IMR-90 (cell line): ENCODE measurements around the gene SNCA. TPM values are rescaled to one million over a fixed set of nuclear protein-coding genes. Genes with fewer than 3 reads are reported as not detected.

Experiments
- ATAC-seq: fragments of 200-7000 bp; cut with Tn5 transposase; 2 replicates; pipeline ENCODE4 v1.9.1; 2020; ENCODE audit warnings: low read depth, mild to moderate bottlenecking, moderate library complexity
- BruUV-seq: library from RNA; stranded (reverse); fragments of 400-500 nt; replicated peaks from 2 replicates; lab custom pipeline; 2021; lab: Mats Ljungman, UMichigan
- CTCF ChIA-PET: fragments of 300-600 bp; formaldehyde crosslinking; extraction: SDS; loops from one replicate; lab custom pipeline; 2021; ENCODE audit warnings: antibody characterized with exemption; lab: Yijun Ruan, JAX
- POLR2A ChIA-PET: fragments of 300-600 bp; sonication (Branson Sonifier 250); formaldehyde crosslinking; loops from one replicate; lab custom pipeline; 2022; ENCODE audit warnings: antibody characterized with exemption; ENCODE audit not compliant: unreplicated experiment; lab: Charles Lee
- DNase-seq: peaks from one replicate; pipeline ENCODE4 v3.0.0; 2013
- H2AFZ ChIP-seq: replicated peaks from 2 replicates; pipeline ENCODE3; 2013; ENCODE audit warnings: low read length, mild to moderate bottlenecking; ENCODE audit not compliant: poor library complexity
- H2AK5ac ChIP-seq: 2 replicates; pipeline ENCODE4 v1.6.1; 2013; ENCODE audit warnings: low read depth, low read length, inconsistent platforms
- H2AK9ac ChIP-seq: replicated peaks from 2 replicates; pipeline ENCODE3; 2013; ENCODE audit warnings: mild to moderate bottlenecking, low read depth, low read length, moderate library complexity; ENCODE audit not compliant: poor library complexity
- H2BK120ac ChIP-seq: 2 replicates; pipeline ENCODE4 v1.6.1; 2013; ENCODE audit warnings: low read depth, low read length, inconsistent platforms
- H2BK15ac ChIP-seq: 3 replicates; pipeline ENCODE4 v1.6.1; 2013; ENCODE audit warnings: low read depth, low read length, inconsistent platforms
- H2BK20ac ChIP-seq: 2 replicates; pipeline ENCODE4 v1.6.1; 2013; ENCODE audit warnings: low read depth, mild to moderate bottlenecking, inconsistent platforms, low read length, moderate library complexity
- H2BK5ac ChIP-seq: 2 replicates; pipeline ENCODE4 v1.6.1; 2013; ENCODE audit warnings: mild to moderate bottlenecking, low read depth, low read length, inconsistent platforms; ENCODE audit not compliant: poor library complexity, severe bottlenecking
- H3K14ac ChIP-seq: replicated peaks from 2 replicates; pipeline ENCODE4 v1.6.1; 2013; ENCODE audit warnings: low read depth, low read length, inconsistent platforms
- H3K18ac ChIP-seq: 2 replicates; pipeline ENCODE4 v1.6.1; 2013; ENCODE audit warnings: low read depth, low read length, control low read depth
- H3K23ac ChIP-seq: 2 replicates; pipeline ENCODE4 v1.6.1; 2013; ENCODE audit warnings: low read depth, low read length, inconsistent platforms
- H3K27ac ChIP-seq: 2 replicates; pipeline ENCODE4 v1.5.1; 2013; ENCODE audit warnings: mild to moderate bottlenecking, control low read depth, low read length; ENCODE audit not compliant: insufficient read depth
- H3K27me3 ChIP-seq: 2 replicates; pipeline ENCODE4 v1.6.1; 2013; ENCODE audit warnings: low read length; ENCODE audit not compliant: control insufficient read depth, insufficient read depth
- H3K36me3 ChIP-seq: 2 replicates; pipeline ENCODE4 v1.6.1; 2013; ENCODE audit warnings: low read length, mixed read lengths; ENCODE audit not compliant: control insufficient read depth, insufficient read depth
- H3K4ac ChIP-seq: 2 replicates; pipeline ENCODE4 v1.6.1; 2013; ENCODE audit warnings: low read depth, low read length, inconsistent platforms
- H3K4me1 ChIP-seq: 2 replicates; pipeline ENCODE4 v1.6.1; 2013; ENCODE audit warnings: low read length, mixed read lengths; ENCODE audit not compliant: control insufficient read depth, insufficient read depth
- H3K4me2 ChIP-seq: 2 replicates; pipeline ENCODE4 v1.6.1; 2013; ENCODE audit warnings: low read depth, mild to moderate bottlenecking, control low read depth, low read length, moderate library complexity
- H3K4me3 ChIP-seq: 2 replicates; pipeline ENCODE4 v1.5.1; 2013; ENCODE audit warnings: low read depth, mild to moderate bottlenecking, control low read depth, low read length, moderate library complexity; ENCODE audit not compliant: insufficient read depth
- H3K56ac ChIP-seq: 2 replicates; pipeline ENCODE4 v1.6.1; 2013; ENCODE audit warnings: low read length, inconsistent platforms; ENCODE audit not compliant: insufficient read depth; ENCODE audit errors: extremely low read depth
- H3K79me1 ChIP-seq, 2 experiments: 2 replicates each; pipeline ENCODE4 v1.6.1; 2013; ENCODE audit warnings: low read length in 2 of 2, inconsistent platforms in 1 of 2, low read depth in 1 of 2
- H3K9ac ChIP-seq: 2 replicates; pipeline ENCODE4 v1.6.1; 2013; ENCODE audit warnings: low read depth, low read length, control low read depth
- H3K9me1 ChIP-seq: 2 replicates; pipeline ENCODE4 v1.6.1; 2013; ENCODE audit warnings: low read length, inconsistent platforms; ENCODE audit not compliant: insufficient read depth
- H3K9me3 ChIP-seq: 2 replicates; pipeline ENCODE4 v1.6.1; 2013; ENCODE audit warnings: low read length; ENCODE audit not compliant: control insufficient read depth, insufficient read depth
- H4K20me1 ChIP-seq: 2 replicates; pipeline ENCODE4 v1.6.1; 2013; ENCODE audit warnings: low read length, inconsistent platforms; ENCODE audit not compliant: insufficient read depth
- H4K5ac ChIP-seq: 2 replicates; pipeline ENCODE4 v1.6.1; 2013; ENCODE audit warnings: mild to moderate bottlenecking, low read depth, low read length, control low read depth
- H4K8ac ChIP-seq, 2 experiments: 2 replicates each; pipeline ENCODE4 v1.6.1; 2013; ENCODE audit warnings: low read depth in 2 of 2, low read length in 2 of 2, control low read depth in 1 of 2, inconsistent platforms in 1 of 2
- H4K91ac ChIP-seq: 2 replicates; pipeline ENCODE4 v1.6.1; 2013; ENCODE audit warnings: low read depth, low read length, inconsistent platforms; ENCODE audit not compliant: insufficient read depth
- CEBPB ChIP-seq: IDR thresholded peaks from 2 replicates; pipeline ENCODE4 v1.6.1; 2012; ENCODE audit warnings: low read depth, low read length, improper control_type of control experiment
- CHD1 ChIP-seq: IDR thresholded peaks from 2 replicates; pipeline ENCODE4 v1.6.1; 2012; ENCODE audit warnings: low read depth, low read length, improper control_type of control experiment
- CTCF ChIP-seq: conservative IDR thresholded peaks from 2 replicates; pipeline ENCODE4 v1.5.1; 2012; ENCODE audit warnings: mild to moderate bottlenecking, low read depth, low read length, improper control_type of control experiment
- ELK1 ChIP-seq: fragments of 150-350 bp; IDR thresholded peaks from 2 replicates; pipeline ENCODE4 v1.6.1; 2016; ENCODE audit warnings: low read depth, mild to moderate bottlenecking, low read length, moderate library complexity, borderline replicate concordance
- FOS ChIP-seq: fragments of 150-350 bp; IDR thresholded peaks from 2 replicates; pipeline ENCODE4 v1.6.1; 2016; ENCODE audit warnings: low read depth, low read length
- MAFK ChIP-seq: IDR thresholded peaks from 2 replicates; pipeline ENCODE4 v1.6.1; 2012; ENCODE audit warnings: low read depth, low read length, improper control_type of control experiment
- MAZ ChIP-seq: IDR thresholded peaks from 2 replicates; pipeline ENCODE4 v1.6.1; 2012; ENCODE audit warnings: low read depth, mild to moderate bottlenecking, low read length, improper control_type of control experiment, moderate library complexity, borderline replicate concordance
- MXI1 ChIP-seq: IDR thresholded peaks from 2 replicates; pipeline ENCODE4 v1.6.1; 2012; ENCODE audit warnings: low read depth, mild to moderate bottlenecking, low read length, moderate library complexity, borderline replicate concordance
- NFE2L2 ChIP-seq: fragments of 150-350 bp; IDR thresholded peaks from 2 replicates; pipeline ENCODE4 v1.6.1; 2016; ENCODE audit warnings: low read depth, mild to moderate bottlenecking, low read length
- POLR2A ChIP-seq: IDR thresholded peaks from 2 replicates; pipeline ENCODE4 v1.6.1; 2012; ENCODE audit warnings: mild to moderate bottlenecking, low read depth, low read length
- RAD21 ChIP-seq: IDR thresholded peaks from 2 replicates; pipeline ENCODE4 v1.6.1; 2012; ENCODE audit warnings: low read length, improper control_type of control experiment
- RCOR1 ChIP-seq: IDR thresholded peaks from 2 replicates; pipeline ENCODE4 v1.6.1; 2012; ENCODE audit warnings: mild to moderate bottlenecking, low read length, improper control_type of control experiment; ENCODE audit not compliant: insufficient replicate concordance
- RFX5 ChIP-seq: IDR thresholded peaks from 2 replicates; pipeline ENCODE4 v1.8.0; 2012; ENCODE audit warnings: low read depth, mild to moderate bottlenecking, low read length, moderate library complexity
- SMC3 ChIP-seq: fragments of 150-350 bp; IDR thresholded peaks from 2 replicates; pipeline ENCODE4 v1.6.1; 2016; ENCODE audit warnings: low read depth, mild to moderate bottlenecking, antibody characterized with exemption, low read length, moderate library complexity
- WGBS, 2 experiments: methylation state at CpG; one replicate each; pipeline versions ENCODE4 v1.1.5 to v1.1.7; 2013; ENCODE audit warnings: missing lambda C conversion rate in 2 of 2; ENCODE audit not compliant: insufficient read length in 1 of 2; ENCODE audit errors: extremely low coverage in 2 of 2; 5-methylcytosine and 5-hydroxymethylcytosine counted together
- dilution Hi-C: fragments of 300-500 bp; cut with HindIII; formaldehyde crosslinking; loops from one replicate; pipeline ENCODE4 v1.14.3; 2018; ENCODE audit warnings: low sequenced_read_pairs; ENCODE audit not compliant: unreplicated experiment
- in situ Hi-C: fragments of 300-500 bp; cut with MboI; formaldehyde crosslinking; loops from 3 replicates; pipeline ENCODE4 v1.14.3; 2019; ENCODE audit warnings: low sequenced_read_pairs, inconsistent platforms, mixed read lengths
- intact Hi-C: fragments of 100-400 bp; cut with micrococcal nuclease; formaldehyde crosslinking; loops from 2 replicates; pipeline ENCODE4 v1.10.0; 2022
- polyA plus RNA-seq, 3 experiments: library from polyadenylated mRNA; depleted of rRNA; stranded (reverse); fragments of >200 nt; gene quantifications; 2 replicates each; pipeline ENCODE4 v1.2.3, GENCODE V29; 2012; ENCODE audit warnings: low replicate concordance in 1 of 3
- total RNA-seq: library from RNA; depleted of rRNA; stranded (reverse); fragments of >200 nt; gene quantifications from 2 replicates; pipeline ENCODE4 v1.2.3, GENCODE V29; 2012
- TF ChIP-seq, protein P1 (sequence below): fragments of 150-350 bp; IDR thresholded peaks from 2 replicates; pipeline ENCODE4 v1.6.1; 2017; ENCODE audit warnings: mild to moderate bottlenecking, antibody characterized with exemption, low read length, low read depth

Gene SNCA
- total and polyA plus RNA-seq, 2 of the 4 experiments (the other 2 are of a cell fraction): 0.36 to 0.46 TPM

DNA sequence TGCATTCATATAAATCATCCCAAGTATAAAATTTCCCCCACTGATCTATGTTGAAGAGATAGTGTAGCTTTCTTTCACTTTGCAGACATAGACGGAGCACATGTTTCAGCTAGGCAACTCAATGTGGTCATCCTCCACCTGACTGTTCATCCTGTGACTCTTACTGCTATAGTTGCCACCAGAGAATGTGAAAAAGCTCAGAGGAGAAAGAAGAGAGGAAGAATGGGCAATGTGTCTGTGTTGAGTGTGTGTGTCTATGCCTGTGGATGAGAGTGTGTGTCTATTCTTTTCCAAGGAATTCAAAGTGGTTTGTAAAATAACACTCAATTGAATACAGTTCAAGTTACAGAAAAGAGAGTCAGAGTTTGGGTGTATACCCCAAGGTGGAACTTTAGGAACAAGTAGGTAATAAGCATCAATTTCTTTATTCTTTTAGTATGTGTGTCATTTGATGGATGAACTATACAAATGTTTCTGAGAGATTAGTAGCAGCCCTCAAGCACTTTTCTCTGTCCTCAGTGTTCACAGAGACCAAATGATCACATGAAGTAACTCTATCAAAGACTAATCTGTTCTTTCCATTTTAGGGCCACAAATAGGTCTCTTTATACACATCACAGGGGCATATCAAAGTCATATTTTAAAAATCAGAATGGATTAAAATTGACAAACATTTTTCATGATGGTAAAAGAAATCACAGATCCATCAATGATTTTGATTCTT is 2.3 kb downstream of the SNCA start:
- no CpG with 5 or more reads among the region's 1 CpG for WGBS, 2 experiments
- ChIA-PET POLR2A (interaction anchor here (0.7 kb wide), 1 partner anchor 41 kb away, joined by 4 read pairs; no protein-coding TSS in a partner anchor), CTCF (no interaction called here)
- TF ChIP-seq, protein P1, sequence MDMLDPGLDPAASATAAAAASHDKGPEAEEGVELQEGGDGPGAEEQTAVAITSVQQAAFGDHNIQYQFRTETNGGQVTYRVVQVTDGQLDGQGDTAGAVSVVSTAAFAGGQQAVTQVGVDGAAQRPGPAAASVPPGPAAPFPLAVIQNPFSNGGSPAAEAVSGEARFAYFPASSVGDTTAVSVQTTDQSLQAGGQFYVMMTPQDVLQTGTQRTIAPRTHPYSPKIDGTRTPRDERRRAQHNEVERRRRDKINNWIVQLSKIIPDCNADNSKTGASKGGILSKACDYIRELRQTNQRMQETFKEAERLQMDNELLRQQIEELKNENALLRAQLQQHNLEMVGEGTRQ: no peak
- TF ChIP-seq RAD21: no peak
- TF ChIP-seq MAZ: no peak
- TF ChIP-seq MXI1: no peak
- no peak for TF ChIP-seq RFX5
- TF ChIP-seq ELK1: no peak
- TF ChIP-seq MAFK: no peak
- no peak for TF ChIP-seq CEBPB
- no peak for TF ChIP-seq SMC3
- TF ChIP-seq FOS: no peak
- no peak for TF ChIP-seq CHD1
- TF ChIP-seq POLR2A: no peak
- no peak for TF ChIP-seq CTCF
- TF ChIP-seq RCOR1: no peak
- no peak for TF ChIP-seq NFE2L2
- Histone ChIP-seq H3K18ac (no peak overlapping the region), H3K27ac (no peak overlapping the region), H3K23ac (no peak overlapping the region), H3K9me1 (no peaks in the 10 kb centered on the region), H3K9ac (no peak overlapping the region), H3K36me3 (no peaks in the 10 kb centered on the region), H3K79me1 (no peaks in the 10 kb centered on the region), H4K5ac (no peak overlapping the region), H3K4me2 (no peak overlapping the region), H3K9me3 (no peaks in the 10 kb centered on the region), H4K91ac (no peak overlapping the region), H2BK15ac (no peak overlapping the region), H2BK120ac (no peak overlapping the region), H3K14ac (no peak overlapping the region), H4K20me1 (no peaks in the 10 kb centered on the region), H3K56ac (no peak overlapping the region), H2AK5ac (no peak overlapping the region), H2BK5ac (no peak overlapping the region), H3K4me3 (no peak overlapping the region), H3K4ac (no peak overlapping the region), H4K8ac (no peak overlapping the region), H2BK20ac (no peak overlapping the region), H2AFZ (no peak overlapping the region), H3K27me3 (peaks cover 21% of the 10 kb centered on the region), H2AK9ac (no peak overlapping the region), H3K4me1 (no peaks in the 10 kb centered on the region)
- BruUV-seq: no TSS peak
- ATAC-seq (no peak), DNase-seq (no peak)
- dilution Hi-C loops (no loop called here), intact Hi-C loops (no loop called here), in situ Hi-C loops (no loop called here)
